Measurements from ENCODE around the gene AQP1. TPM values are rescaled to one million over a fixed set of nuclear protein-coding genes. Genes with fewer than 3 reads are reported as not detected.

Gene AQP1
- total RNA-seq, 1 donor from 2014 or later: not detected

DNA sequence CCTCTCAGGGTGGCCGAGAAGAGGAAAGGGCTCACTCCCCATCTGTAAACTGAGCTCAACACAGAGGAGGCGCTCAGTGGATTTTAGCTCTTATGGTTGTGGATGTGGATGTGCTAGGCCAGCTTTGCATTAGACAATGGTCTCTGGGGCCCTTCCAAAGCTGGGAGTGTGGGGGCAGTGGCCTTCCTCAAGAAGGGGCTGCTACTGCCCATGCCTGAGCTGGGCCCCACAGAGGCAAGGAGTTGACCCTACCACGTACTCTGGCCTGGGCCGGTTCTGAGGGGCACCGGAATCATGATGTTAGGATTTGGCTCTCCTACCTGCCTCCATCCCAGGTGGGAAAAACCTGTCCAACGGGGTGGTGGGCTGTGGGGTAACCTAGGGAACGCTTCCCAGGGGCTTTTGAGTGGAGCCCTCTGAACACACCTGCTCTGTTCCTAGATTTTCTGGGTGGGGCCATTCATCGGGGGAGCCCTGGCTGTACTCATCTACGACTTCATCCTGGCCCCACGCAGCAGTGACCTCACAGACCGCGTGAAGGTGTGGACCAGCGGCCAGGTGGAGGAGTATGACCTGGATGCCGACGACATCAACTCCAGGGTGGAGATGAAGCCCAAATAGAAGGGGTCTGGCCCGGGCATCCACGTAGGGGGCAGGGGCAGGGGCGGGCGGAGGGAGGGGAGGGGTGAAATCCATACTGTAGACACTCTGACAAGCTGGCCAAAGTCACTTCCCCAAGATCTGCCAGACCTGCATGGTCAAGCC lies 11.5 kb downstream of the AQP1 start:
- Mint-ChIP-seq H3K36me3 (ENCODE audit: unreplicated experiment) (no peaks in the 10 kb centered on the region), H3K27me3 (ENCODE audit: unreplicated experiment) (peaks cover 6% of the 10 kb centered on the region), H3K9me3 (ENCODE audit: unreplicated experiment) (peaks cover 1% of the 10 kb centered on the region), H3K4me1 (ENCODE audit: low read depth, unreplicated experiment) (no peaks in the 10 kb centered on the region), H3K27ac (ENCODE audit: unreplicated experiment) (no peak overlapping the region), H3K4me3 (ENCODE audit: unreplicated experiment) (no peak overlapping the region)
- TF ChIP-seq, protein P1, sequence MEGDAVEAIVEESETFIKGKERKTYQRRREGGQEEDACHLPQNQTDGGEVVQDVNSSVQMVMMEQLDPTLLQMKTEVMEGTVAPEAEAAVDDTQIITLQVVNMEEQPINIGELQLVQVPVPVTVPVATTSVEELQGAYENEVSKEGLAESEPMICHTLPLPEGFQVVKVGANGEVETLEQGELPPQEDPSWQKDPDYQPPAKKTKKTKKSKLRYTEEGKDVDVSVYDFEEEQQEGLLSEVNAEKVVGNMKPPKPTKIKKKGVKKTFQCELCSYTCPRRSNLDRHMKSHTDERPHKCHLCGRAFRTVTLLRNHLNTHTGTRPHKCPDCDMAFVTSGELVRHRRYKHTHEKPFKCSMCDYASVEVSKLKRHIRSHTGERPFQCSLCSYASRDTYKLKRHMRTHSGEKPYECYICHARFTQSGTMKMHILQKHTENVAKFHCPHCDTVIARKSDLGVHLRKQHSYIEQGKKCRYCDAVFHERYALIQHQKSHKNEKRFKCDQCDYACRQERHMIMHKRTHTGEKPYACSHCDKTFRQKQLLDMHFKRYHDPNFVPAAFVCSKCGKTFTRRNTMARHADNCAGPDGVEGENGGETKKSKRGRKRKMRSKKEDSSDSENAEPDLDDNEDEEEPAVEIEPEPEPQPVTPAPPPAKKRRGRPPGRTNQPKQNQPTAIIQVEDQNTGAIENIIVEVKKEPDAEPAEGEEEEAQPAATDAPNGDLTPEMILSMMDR (IDR thresholded peaks at IDR 0.05; ENCODE audit: partially characterized antibody, unreplicated experiment): no peak
- peak; percentile 4 for DNase-seq

DNA sequence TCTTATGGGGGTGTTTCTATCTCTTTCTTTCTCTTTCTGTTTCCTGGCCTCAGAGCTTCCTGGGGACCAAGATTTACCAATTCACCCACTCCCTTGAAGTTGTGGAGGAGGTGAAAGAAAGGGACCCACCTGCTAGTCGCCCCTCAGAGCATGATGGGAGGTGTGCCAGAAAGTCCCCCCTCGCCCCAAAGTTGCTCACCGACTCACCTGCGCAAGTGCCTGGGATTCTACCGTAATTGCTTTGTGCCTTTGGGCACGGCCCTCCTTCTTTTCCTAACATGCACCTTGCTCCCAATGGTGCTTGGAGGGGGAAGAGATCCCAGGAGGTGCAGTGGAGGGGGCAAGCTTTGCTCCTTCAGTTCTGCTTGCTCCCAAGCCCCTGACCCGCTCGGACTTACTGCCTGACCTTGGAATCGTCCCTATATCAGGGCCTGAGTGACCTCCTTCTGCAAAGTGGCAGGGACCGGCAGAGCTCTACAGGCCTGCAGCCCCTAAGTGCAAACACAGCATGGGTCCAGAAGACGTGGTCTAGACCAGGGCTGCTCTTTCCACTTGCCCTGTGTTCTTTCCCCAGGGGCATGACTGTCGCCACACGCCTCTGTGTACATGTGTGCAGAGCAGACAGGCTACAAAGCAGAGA lies 12.2 kb downstream of the AQP1 start:
- H3K9me3 Mint-ChIP-seq (ENCODE audit: unreplicated experiment): peaks cover 1% of the 10 kb centered on the region
- DNase-seq: peak; percentile 16
- no peak overlapping the region for H3K4me3 Mint-ChIP-seq (ENCODE audit: unreplicated experiment)
- no peaks in the 10 kb centered on the region for H3K36me3 Mint-ChIP-seq (ENCODE audit: unreplicated experiment)
- TF ChIP-seq, protein P1 (IDR thresholded peaks at IDR 0.05; ENCODE audit: partially characterized antibody, unreplicated experiment): no peak
- no peaks in the 10 kb centered on the region for H3K4me1 Mint-ChIP-seq (ENCODE audit: low read depth, unreplicated experiment)
- H3K27ac Mint-ChIP-seq (ENCODE audit: unreplicated experiment): no peak overlapping the region
- peaks cover 6% of the 10 kb centered on the region for H3K27me3 Mint-ChIP-seq (ENCODE audit: unreplicated experiment)

DNA sequence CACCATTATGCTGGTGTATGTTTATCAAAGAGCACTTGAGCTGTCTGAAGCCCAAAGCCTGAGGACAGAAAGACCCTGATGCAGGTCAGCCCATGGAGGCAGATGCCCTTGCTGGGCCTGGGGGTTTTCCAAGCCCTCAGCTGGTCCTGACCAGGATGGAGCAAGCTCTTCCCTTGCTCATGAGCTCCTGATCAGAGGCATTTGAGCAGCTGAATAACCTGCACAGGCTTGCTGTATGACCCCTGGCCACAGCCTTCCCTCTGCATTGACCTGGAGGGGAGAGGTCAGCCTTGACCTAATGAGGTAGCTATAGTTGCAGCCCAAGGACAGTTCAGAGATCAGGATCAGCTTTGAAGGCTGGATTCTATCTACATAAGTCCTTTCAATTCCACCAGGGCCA lies 13.0 kb downstream of the AQP1 start:
- TF ChIP-seq, protein P1 (IDR thresholded peaks at IDR 0.05; ENCODE audit: partially characterized antibody, unreplicated experiment): no peak
- no peak overlapping the region for H3K27ac Mint-ChIP-seq (ENCODE audit: unreplicated experiment)
- peaks cover 6% of the 10 kb centered on the region for H3K27me3 Mint-ChIP-seq (ENCODE audit: unreplicated experiment)
- H3K36me3 Mint-ChIP-seq (ENCODE audit: unreplicated experiment): no peaks in the 10 kb centered on the region
- DNase-seq: no peak
- H3K9me3 Mint-ChIP-seq (ENCODE audit: unreplicated experiment): peaks cover 1% of the 10 kb centered on the region
- H3K4me1 Mint-ChIP-seq (ENCODE audit: low read depth, unreplicated experiment): no peaks in the 10 kb centered on the region
- H3K4me3 Mint-ChIP-seq (ENCODE audit: unreplicated experiment): no peak overlapping the region

DNA sequence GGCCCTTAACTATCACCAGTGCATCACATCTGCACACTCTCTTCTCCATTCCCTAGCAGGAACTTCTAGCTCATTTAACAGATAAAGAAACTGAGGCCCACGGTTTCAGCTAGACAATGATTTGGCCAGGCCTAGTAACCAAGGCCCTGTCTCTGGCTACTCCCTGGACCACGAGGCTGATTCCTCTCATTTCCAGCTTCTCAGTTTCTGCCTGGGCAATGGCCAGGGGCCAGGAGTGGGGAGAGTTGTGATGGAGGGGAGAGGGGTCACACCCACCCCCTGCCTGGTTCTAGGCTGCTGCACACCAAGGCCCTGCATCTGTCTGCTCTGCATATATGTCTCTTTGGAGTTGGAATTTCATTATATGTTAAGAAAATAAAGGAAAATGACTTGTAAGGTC lies 13.5 kb downstream of the AQP1 start:
- Mint-ChIP-seq H3K4me1 (ENCODE audit: low read depth, unreplicated experiment) (no peaks in the 10 kb centered on the region), H3K4me3 (ENCODE audit: unreplicated experiment) (no peak overlapping the region), H3K27me3 (ENCODE audit: unreplicated experiment) (peaks cover 6% of the 10 kb centered on the region), H3K27ac (ENCODE audit: unreplicated experiment) (no peak overlapping the region), H3K36me3 (ENCODE audit: unreplicated experiment) (no peaks in the 10 kb centered on the region), H3K9me3 (ENCODE audit: unreplicated experiment) (peaks cover 1% of the 10 kb centered on the region)
- no peak for DNase-seq
- TF ChIP-seq, protein P1 (IDR thresholded peaks at IDR 0.05; ENCODE audit: partially characterized antibody, unreplicated experiment): no peak

DNA sequence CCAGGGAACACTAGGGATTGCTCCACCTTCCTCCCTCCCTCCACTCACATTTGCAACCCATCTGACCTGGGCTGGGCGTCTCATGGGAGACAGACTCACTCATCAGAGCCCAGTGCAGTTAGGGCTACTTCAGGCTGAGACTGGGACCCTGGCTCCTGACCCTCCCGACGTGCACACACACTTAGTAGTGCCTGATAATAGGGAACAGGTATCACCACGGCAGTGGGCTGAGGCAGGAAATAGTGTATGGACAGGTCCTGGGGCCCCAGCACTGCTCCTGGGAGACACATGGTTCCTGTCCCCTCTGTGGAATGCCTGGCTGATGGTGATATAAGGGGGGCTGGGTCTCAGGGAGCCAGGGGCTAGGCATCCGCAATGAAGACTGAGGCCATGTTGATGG lies 14.3 kb downstream of the AQP1 start:
- DNase-seq: no peak
- Mint-ChIP-seq H3K4me3 (ENCODE audit: unreplicated experiment) (no peak overlapping the region), H3K27me3 (ENCODE audit: unreplicated experiment) (peaks cover 7% of the 10 kb centered on the region), H3K4me1 (ENCODE audit: low read depth, unreplicated experiment) (peaks cover 4% of the 10 kb centered on the region), H3K9me3 (ENCODE audit: unreplicated experiment) (peaks cover 1% of the 10 kb centered on the region), H3K36me3 (ENCODE audit: unreplicated experiment) (no peaks in the 10 kb centered on the region), H3K27ac (ENCODE audit: unreplicated experiment) (no peak overlapping the region)
- TF ChIP-seq, protein P1 (IDR thresholded peaks at IDR 0.05; ENCODE audit: partially characterized antibody, unreplicated experiment): no peak

All from glutamatergic neuron (in vitro differentiated cells).